Liver (tissue), 9 donors: ENCODE results near the gene TAAR8. TPM values are rescaled to one million over a fixed set of nuclear protein-coding genes. Genes with fewer than 3 reads are reported as not detected.

Experiments used
- DNase-seq: peaks from one replicate; pipeline ENCODE4 v3.0.0-alpha.2; 2017; ENCODE audit warnings: low spot score
- H3K27ac ChIP-seq, 2 donors: one replicate each; pipeline ENCODE4 v1.7.0; 2013; ENCODE audit warnings: inconsistent platforms in 2 of 2, low read length in 2 of 2, control low read depth in 1 of 2, low read depth in 1 of 2, mild to moderate bottlenecking in 1 of 2
- H3K27me3 ChIP-seq, 4 donors: one replicate each; pipeline versions ENCODE4 v1.6.1 to v1.7.0; 2013; ENCODE audit warnings: low read length in 3 of 4, inconsistent platforms in 1 of 4, mild to moderate bottlenecking in 1 of 4, moderate library complexity in 1 of 4; ENCODE audit not compliant: control insufficient read depth in 4 of 4, insufficient read depth in 4 of 4
- H3K36me3 ChIP-seq, 4 donors: one replicate each; pipeline versions ENCODE4 v1.6.1 to v1.7.0; 2013; ENCODE audit warnings: low read length in 3 of 4, mild to moderate bottlenecking in 3 of 4, low read depth in 1 of 4, moderate library complexity in 1 of 4; ENCODE audit not compliant: control insufficient read depth in 4 of 4, insufficient read depth in 3 of 4
- H3K4me1 ChIP-seq, 4 donors: one replicate each; pipeline versions ENCODE4 v1.6.1 to v1.7.0; 2013; ENCODE audit warnings: low read length in 3 of 4, mild to moderate bottlenecking in 3 of 4, moderate library complexity in 1 of 4; ENCODE audit not compliant: control insufficient read depth in 4 of 4, insufficient read depth in 4 of 4
- H3K4me3 ChIP-seq, 3 donors: one replicate each; pipeline versions ENCODE4 v1.6.1 to v1.7.0; 2013; ENCODE audit warnings: low read length in 3 of 3, control low read depth in 1 of 3, low read depth in 1 of 3, mild to moderate bottlenecking in 1 of 3
- H3K9ac ChIP-seq, 2 donors: one replicate each; pipeline ENCODE4 v1.7.0; 2013; ENCODE audit warnings: low read length in 2 of 2, mild to moderate bottlenecking in 2 of 2, moderate library complexity in 2 of 2, control low read depth in 1 of 2, low read depth in 1 of 2
- H3K9me3 ChIP-seq, 4 donors: one replicate each; pipeline versions ENCODE4 v1.6.1 to v1.7.0; 2013; ENCODE audit warnings: low read length in 3 of 4; ENCODE audit not compliant: control insufficient read depth in 4 of 4
- ATF3 ChIP-seq: IDR thresholded peaks from 2 replicates; pipeline ENCODE4 v1.6.1; 2016; ENCODE audit warnings: antibody characterized with exemption
- EGR1 ChIP-seq, 2 donors: IDR thresholded peaks; 2 replicates each; pipeline ENCODE4 v1.6.1; 2016 to 2018; ENCODE audit warnings: antibody characterized with exemption in 2 of 2, low read depth in 2 of 2
- FOXA1 ChIP-seq: IDR thresholded peaks from 2 replicates; pipeline ENCODE4 v1.6.1; 2016; ENCODE audit warnings: antibody characterized with exemption
- FOXA2 ChIP-seq: IDR thresholded peaks from 2 replicates; pipeline ENCODE4 v1.6.1; 2016; ENCODE audit warnings: antibody characterized with exemption
- GABPA ChIP-seq, 2 donors: IDR thresholded peaks in 1 of 2; conservative IDR thresholded peaks in 1 of 2; 2 replicates each; pipeline ENCODE4 v1.6.1; 2016; ENCODE audit warnings: antibody characterized with exemption in 2 of 2, mild to moderate bottlenecking in 1 of 2, moderate library complexity in 1 of 2
- HNF4A ChIP-seq, 2 donors: conservative IDR thresholded peaks; 2 replicates each; pipeline ENCODE4 v1.6.1; 2016; ENCODE audit warnings: antibody characterized with exemption in 2 of 2, mild to moderate bottlenecking in 2 of 2
- HNF4G ChIP-seq: IDR thresholded peaks from 2 replicates; pipeline ENCODE4 v1.6.1; 2016; ENCODE audit warnings: antibody characterized with exemption
- JUND ChIP-seq, 2 donors: IDR thresholded peaks; 2 replicates each; pipeline ENCODE4 v1.6.1; 2016; ENCODE audit warnings: antibody characterized with exemption in 2 of 2
- MAX ChIP-seq: IDR thresholded peaks from 2 replicates; pipeline ENCODE4 v1.6.1; 2016; ENCODE audit warnings: antibody characterized with exemption
- NR2F2 ChIP-seq: IDR thresholded peaks from 2 replicates; pipeline ENCODE4 v1.6.1; 2016; ENCODE audit warnings: antibody characterized with exemption
- RAD21 ChIP-seq, 2 donors: IDR thresholded peaks; 2 replicates each; pipeline ENCODE4 v1.6.1; 2016; ENCODE audit warnings: antibody characterized with exemption in 2 of 2, mild to moderate bottlenecking in 2 of 2
- SP1 ChIP-seq: IDR thresholded peaks from 2 replicates; pipeline ENCODE4 v1.6.1; 2018; ENCODE audit warnings: antibody characterized with exemption, mild to moderate bottlenecking
- TAF1 ChIP-seq: conservative IDR thresholded peaks from 2 replicates; pipeline ENCODE4 v1.6.1; 2016; ENCODE audit warnings: antibody characterized with exemption, mild to moderate bottlenecking
- YY1 ChIP-seq: IDR thresholded peaks from 2 replicates; pipeline ENCODE4 v1.6.1; 2016; ENCODE audit warnings: antibody characterized with exemption, mild to moderate bottlenecking
- WGBS: extraction: QIAGEN DNeasy Blood & Tissue Kit; methylation state at CpG from one replicate; pipeline ENCODE4 v1.1.7; 2013; 5-methylcytosine and 5-hydroxymethylcytosine counted together
- polyA plus RNA-seq, 2 donors: library from polyadenylated mRNA; stranded (reverse) in 1 of 2; unstranded in 1 of 2; fragments of 200-250 nt in 1 of 2; fragments of >200 nt in 1 of 2; fragmentation: Nextera tagmentation in 1 of 2; extraction: Ambion mirVana in 1 of 2; gene quantifications; one replicate each; pipeline versions ENCODE4 v1.2.1 to v1.2.3, GENCODE V29; 2013 to 2015
- total RNA-seq, 2 donors: library from RNA; depleted of rRNA; stranded (reverse); fragments of >200 nt; gene quantifications; one replicate each; pipeline ENCODE4 v1.2.3, GENCODE V29; 2014
- TF ChIP-seq, protein P1 (sequence below): IDR thresholded peaks from 2 replicates; pipeline ENCODE4 v1.6.1; 2016; ENCODE audit warnings: antibody characterized with exemption
- TF ChIP-seq, protein P2 (sequence below): IDR thresholded peaks from 2 replicates; pipeline ENCODE4 v1.6.1; 2016; ENCODE audit warnings: antibody characterized with exemption, mild to moderate bottlenecking
- donor health status: healthy.
- donor health status: healthy.
- donor health status: healthy.
- donor health status: healthy.
- donor health status: healthy.

TAAR8 gene
- total and polyA plus RNA-seq, 4 donors: not detected

GRCh38 chr6:132512638-132513632 lies 39.5 kb upstream of the TAAR8 start, which contains the start of gene STX7:
TSS of gene STX7 (minus strand) at chr6:132513116. CDS start at chr6:132503530, 9,586 bp downstream.
- Histone ChIP-seq H3K36me3 (no peaks in the 10 kb centered on the region), H3K9ac (peak within 1 kb of the TSS; percentile 68 to 71), H3K27me3 (no peaks in the 10 kb centered on the region), H3K27ac (peak within 1 kb of the TSS; percentile 63 to 81), H3K4me3 (peak within 1 kb of the TSS; percentile 78 to 94 (median 92)), H3K9me3 (no peaks in the 10 kb centered on the region), H3K4me1 (peaks cover 0 to 23% (median 15%) of the 10 kb centered on the region in 4 donors)
- TF ChIP-seq TAF1: peak; percentile 77
- TF ChIP-seq MAX: peak; percentile 37
- TF ChIP-seq ATF3: no peak
- TF ChIP-seq JUND (IDR thresholded peaks at IDR 0.05): peak in 1 of 2 donors; percentile 12
- peak; percentile 63 for TF ChIP-seq YY1
- TF ChIP-seq FOXA2: no peak
- peak in 1 of 2 donors; percentile 8 for TF ChIP-seq GABPA (IDR thresholded peaks at IDR 0.05 in 1 of 2, conservative IDR thresholded peaks at IDR 0.05 in 1 of 2)
- TF ChIP-seq, protein P1, sequence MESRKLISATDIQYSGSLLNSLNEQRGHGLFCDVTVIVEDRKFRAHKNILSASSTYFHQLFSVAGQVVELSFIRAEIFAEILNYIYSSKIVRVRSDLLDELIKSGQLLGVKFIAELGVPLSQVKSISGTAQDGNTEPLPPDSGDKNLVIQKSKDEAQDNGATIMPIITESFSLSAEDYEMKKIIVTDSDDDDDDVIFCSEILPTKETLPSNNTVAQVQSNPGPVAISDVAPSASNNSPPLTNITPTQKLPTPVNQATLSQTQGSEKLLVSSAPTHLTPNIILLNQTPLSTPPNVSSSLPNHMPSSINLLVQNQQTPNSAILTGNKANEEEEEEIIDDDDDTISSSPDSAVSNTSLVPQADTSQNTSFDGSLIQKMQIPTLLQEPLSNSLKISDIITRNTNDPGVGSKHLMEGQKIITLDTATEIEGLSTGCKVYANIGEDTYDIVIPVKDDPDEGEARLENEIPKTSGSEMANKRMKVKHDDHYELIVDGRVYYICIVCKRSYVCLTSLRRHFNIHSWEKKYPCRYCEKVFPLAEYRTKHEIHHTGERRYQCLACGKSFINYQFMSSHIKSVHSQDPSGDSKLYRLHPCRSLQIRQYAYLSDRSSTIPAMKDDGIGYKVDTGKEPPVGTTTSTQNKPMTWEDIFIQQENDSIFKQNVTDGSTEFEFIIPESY: no peak
- TF ChIP-seq RAD21 (IDR thresholded peaks at IDR 0.05): no peak
- peak; percentile 55 for TF ChIP-seq SP1
- TF ChIP-seq FOXA1: no peak
- no peak for TF ChIP-seq HNF4G
- peak; percentile 90 for DNase-seq
- WGBS: under 1% methylated on average over 67 of the region's 67 CpGs

GRCh38 chr6:132513831-132514545 lies 38.5 kb upstream of the TAAR8 start:
- Histone ChIP-seq H3K27me3 (no peaks in the 10 kb centered on the region), H3K27ac (peak overlapping the region; percentile 63 to 81), H3K4me1 (peaks cover 0 to 23% (median 15%) of the 10 kb centered on the region in 4 donors), H3K4me3 (peak overlapping the region; percentile 78 to 94 (median 92)), H3K9ac (peak overlapping the region in 1 of 2 donors; percentile 65), H3K36me3 (no peaks in the 10 kb centered on the region), H3K9me3 (no peaks in the 10 kb centered on the region)
- TF ChIP-seq HNF4A (conservative IDR thresholded peaks at IDR 0.05): peak; percentile 6 to 25
- peak; percentile 46 for TF ChIP-seq MAX
- no peak for TF ChIP-seq EGR1 (IDR thresholded peaks at IDR 0.05; ENCODE audit: low read depth in 2 of 2)
- peak; percentile 82 for TF ChIP-seq FOXA2
- TF ChIP-seq SP1: peak; percentile 26
- TF ChIP-seq, protein P1: peak; percentile 14
- TF ChIP-seq, protein P2, sequence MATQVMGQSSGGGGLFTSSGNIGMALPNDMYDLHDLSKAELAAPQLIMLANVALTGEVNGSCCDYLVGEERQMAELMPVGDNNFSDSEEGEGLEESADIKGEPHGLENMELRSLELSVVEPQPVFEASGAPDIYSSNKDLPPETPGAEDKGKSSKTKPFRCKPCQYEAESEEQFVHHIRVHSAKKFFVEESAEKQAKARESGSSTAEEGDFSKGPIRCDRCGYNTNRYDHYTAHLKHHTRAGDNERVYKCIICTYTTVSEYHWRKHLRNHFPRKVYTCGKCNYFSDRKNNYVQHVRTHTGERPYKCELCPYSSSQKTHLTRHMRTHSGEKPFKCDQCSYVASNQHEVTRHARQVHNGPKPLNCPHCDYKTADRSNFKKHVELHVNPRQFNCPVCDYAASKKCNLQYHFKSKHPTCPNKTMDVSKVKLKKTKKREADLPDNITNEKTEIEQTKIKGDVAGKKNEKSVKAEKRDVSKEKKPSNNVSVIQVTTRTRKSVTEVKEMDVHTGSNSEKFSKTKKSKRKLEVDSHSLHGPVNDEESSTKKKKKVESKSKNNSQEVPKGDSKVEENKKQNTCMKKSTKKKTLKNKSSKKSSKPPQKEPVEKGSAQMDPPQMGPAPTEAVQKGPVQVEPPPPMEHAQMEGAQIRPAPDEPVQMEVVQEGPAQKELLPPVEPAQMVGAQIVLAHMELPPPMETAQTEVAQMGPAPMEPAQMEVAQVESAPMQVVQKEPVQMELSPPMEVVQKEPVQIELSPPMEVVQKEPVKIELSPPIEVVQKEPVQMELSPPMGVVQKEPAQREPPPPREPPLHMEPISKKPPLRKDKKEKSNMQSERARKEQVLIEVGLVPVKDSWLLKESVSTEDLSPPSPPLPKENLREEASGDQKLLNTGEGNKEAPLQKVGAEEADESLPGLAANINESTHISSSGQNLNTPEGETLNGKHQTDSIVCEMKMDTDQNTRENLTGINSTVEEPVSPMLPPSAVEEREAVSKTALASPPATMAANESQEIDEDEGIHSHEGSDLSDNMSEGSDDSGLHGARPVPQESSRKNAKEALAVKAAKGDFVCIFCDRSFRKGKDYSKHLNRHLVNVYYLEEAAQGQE: no peak
- peak; percentile 28 to 44 for TF ChIP-seq JUND (IDR thresholded peaks at IDR 0.05)
- TF ChIP-seq NR2F2: no peak
- TF ChIP-seq ATF3: no peak
- DNase-seq: no peak
- 25% methylated on average over 3 of the region's 3 CpGs for WGBS
